Osteocyte (in vitro differentiated cells): ENCODE results near the gene SIK3. TPM values are rescaled to one million over a fixed set of nuclear protein-coding genes. Genes with fewer than 3 reads are reported as not detected.

Experiments
- DNase-seq: peaks from one replicate; pipeline ENCODE4 v3.0.0; 2021; ENCODE audit warnings: mixed read lengths; ENCODE audit not compliant: unreplicated experiment; ENCODE audit errors: extremely low spot score
- H3K27ac Mint-ChIP-seq: one replicate; pipeline ENCODE4 v1.8.0; 2021; ENCODE audit warnings: mild to moderate bottlenecking, mixed read lengths; ENCODE audit not compliant: unreplicated experiment
- H3K27me3 Mint-ChIP-seq: one replicate; pipeline ENCODE4 v1.8.0; 2021; ENCODE audit warnings: mixed read lengths; ENCODE audit not compliant: unreplicated experiment
- H3K36me3 Mint-ChIP-seq: one replicate; pipeline ENCODE4 v1.8.0; 2021; ENCODE audit warnings: mixed read lengths; ENCODE audit not compliant: unreplicated experiment
- H3K4me1 Mint-ChIP-seq: one replicate; pipeline ENCODE4 v1.8.0; 2021; ENCODE audit warnings: mixed read lengths; ENCODE audit not compliant: unreplicated experiment
- H3K4me3 Mint-ChIP-seq: one replicate; pipeline ENCODE4 v1.8.0; 2021; ENCODE audit warnings: mild to moderate bottlenecking, moderate library complexity, mixed read lengths; ENCODE audit not compliant: unreplicated experiment
- H3K9me3 Mint-ChIP-seq: one replicate; pipeline ENCODE4 v1.8.0; 2021; ENCODE audit warnings: mixed read lengths; ENCODE audit not compliant: unreplicated experiment
- CTCF ChIP-seq: fragments of 200-600 bp; sonication (generic); IDR thresholded peaks from 2 replicates; pipeline ENCODE4 v1.5.0; 2021; ENCODE audit warnings: antibody characterized with exemption, mild to moderate bottlenecking, moderate library complexity
- total RNA-seq: library from RNA; stranded (reverse); gene quantifications from 2 replicates; pipeline ENCODE4 v1.2.1, GENCODE V29; 2021

The SIK3 gene
- total RNA-seq, 1 donor from 2014 or later: 29.5 TPM

GRCh38 chr11:117016246-117016645, 82.0 kb downstream of the SIK3 start:
- no peaks in the 10 kb centered on the region for H3K36me3 Mint-ChIP-seq
- no peak for TF ChIP-seq CTCF
- no peak overlapping the region for H3K27ac Mint-ChIP-seq

GRCh38 chr11:117011541-117011898, 86.7 kb downstream of the SIK3 start:
- no peaks in the 10 kb centered on the region for H3K9me3 Mint-ChIP-seq
- H3K36me3 Mint-ChIP-seq: no peaks in the 10 kb centered on the region
- no peak overlapping the region for H3K4me3 Mint-ChIP-seq
- peak overlapping the region; percentile 69 for H3K27ac Mint-ChIP-seq
- TF ChIP-seq CTCF: no peak
- peaks cover 21% of the 10 kb centered on the region for H3K4me1 Mint-ChIP-seq
- DNase-seq: no peak
- H3K27me3 Mint-ChIP-seq: no peaks in the 10 kb centered on the region

More at GRCh38 chr11:117016246-117016645, 82.0 kb downstream of the SIK3 start:
- no peaks in the 10 kb centered on the region for H3K27me3 Mint-ChIP-seq
- no peaks in the 10 kb centered on the region for H3K9me3 Mint-ChIP-seq
- H3K4me3 Mint-ChIP-seq: no peak overlapping the region
- peaks cover 11% of the 10 kb centered on the region for H3K4me1 Mint-ChIP-seq
- DNase-seq: no peak

GRCh38 chr11:117010808-117011540, 87.3 kb downstream of the SIK3 start:
- Mint-ChIP-seq H3K27ac (peak overlapping the region; percentile 69), H3K27me3 (no peaks in the 10 kb centered on the region), H3K36me3 (no peaks in the 10 kb centered on the region), H3K9me3 (no peaks in the 10 kb centered on the region), H3K4me3 (no peak overlapping the region), H3K4me1 (peaks cover 21% of the 10 kb centered on the region)
- no peak for TF ChIP-seq CTCF
- no peak for DNase-seq

GRCh38 chr11:117009905-117010605, 88.2 kb downstream of the SIK3 start:
- TF ChIP-seq CTCF: no peak
- no peak for DNase-seq
- Mint-ChIP-seq H3K4me3 (no peak overlapping the region), H3K4me1 (peaks cover 21% of the 10 kb centered on the region), H3K9me3 (no peaks in the 10 kb centered on the region), H3K36me3 (no peaks in the 10 kb centered on the region), H3K27me3 (no peaks in the 10 kb centered on the region), H3K27ac (no peak overlapping the region)

- Mint-ChIP-seq H3K4me3 (no peak overlapping the region), H3K36me3 (no peaks in the 10 kb centered on the region), H3K27me3 (no peaks in the 10 kb centered on the region), H3K9me3 (no peaks in the 10 kb centered on the region), H3K27ac (no peak overlapping the region), H3K4me1 (peaks cover 5% of the 10 kb centered on the region)
- DNase-seq: no peak
- no peak for TF ChIP-seq CTCF
These were observed 92.5 kb downstream of the SIK3 start for GRCh38 chr11:117005758-117006157.
